SH-SY5Y (cell line): Measurements from ENCODE around the gene CD44.

Source experiments
- GATA2 ChIP-seq: IDR thresholded peaks from 2 replicates; pipeline ENCODE4 v1.6.1; 2011; ENCODE audit warnings: mild to moderate bottlenecking, low read depth, low read length
- GATA3 ChIP-seq: IDR thresholded peaks from 2 replicates; pipeline ENCODE4 v1.6.1; 2011; ENCODE audit warnings: low read depth, mild to moderate bottlenecking, low read length, moderate library complexity

The CD44 gene

GRCh38 chr11:35154952-35155351 lies 16.0 kb downstream of the CD44 start:
- TF ChIP-seq GATA2 (no peak), GATA3 (no peak)

- no peak for TF ChIP-seq GATA3
- no peak for TF ChIP-seq GATA2
These were observed 16.7 kb downstream of the CD44 start for GRCh38 chr11:35155677-35156076.

GRCh38 chr11:35157814-35158700 lies 19.1 kb downstream of the CD44 start:
- TF ChIP-seq GATA2 = no peak
- no peak for TF ChIP-seq GATA3

GRCh38 chr11:35158701-35159510 lies 19.9 kb downstream of the CD44 start:
- TF ChIP-seq GATA3 (no peak), GATA2 (no peak)

GRCh38 chr11:35160246-35160824 lies 21.4 kb downstream of the CD44 start:
- TF ChIP-seq GATA2 = no peak
- no peak for TF ChIP-seq GATA3

DNA sequence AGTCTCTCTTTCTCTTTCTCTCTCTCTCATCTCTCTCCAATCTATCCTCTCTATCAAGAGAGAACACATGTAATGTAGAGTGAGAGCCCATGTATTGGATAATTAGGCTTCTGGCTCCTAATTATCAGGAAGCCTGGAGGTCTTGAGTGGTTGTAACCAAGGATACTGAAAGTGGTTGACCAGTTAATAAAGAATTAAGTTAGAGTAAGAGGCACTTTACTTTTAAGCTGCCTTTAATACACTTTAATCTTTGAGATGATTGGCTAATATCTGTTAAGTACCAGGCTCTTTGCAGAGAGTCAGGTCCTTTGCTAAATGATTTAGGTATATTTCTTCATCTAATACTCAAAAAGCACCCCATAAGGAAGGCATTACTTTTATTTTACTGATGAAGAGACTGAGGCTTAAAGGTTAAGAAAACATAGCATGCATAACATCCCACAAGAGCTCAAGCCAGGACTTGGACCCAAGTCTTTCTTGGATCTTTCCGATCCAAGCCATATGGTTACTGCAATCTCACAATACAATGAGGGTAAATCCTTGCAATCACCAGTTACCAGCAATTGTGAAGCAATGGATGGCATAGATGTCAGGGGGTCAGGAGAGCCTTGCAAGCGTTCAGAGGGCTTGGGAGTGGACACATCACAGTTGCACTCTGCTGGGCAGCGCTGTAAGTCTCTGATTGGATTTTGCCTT lies 22.1 kb downstream of the CD44 start:
- TF ChIP-seq GATA3 (no peak), GATA2 (no peak; the same call in 1 of the 2 replicates)

DNA sequence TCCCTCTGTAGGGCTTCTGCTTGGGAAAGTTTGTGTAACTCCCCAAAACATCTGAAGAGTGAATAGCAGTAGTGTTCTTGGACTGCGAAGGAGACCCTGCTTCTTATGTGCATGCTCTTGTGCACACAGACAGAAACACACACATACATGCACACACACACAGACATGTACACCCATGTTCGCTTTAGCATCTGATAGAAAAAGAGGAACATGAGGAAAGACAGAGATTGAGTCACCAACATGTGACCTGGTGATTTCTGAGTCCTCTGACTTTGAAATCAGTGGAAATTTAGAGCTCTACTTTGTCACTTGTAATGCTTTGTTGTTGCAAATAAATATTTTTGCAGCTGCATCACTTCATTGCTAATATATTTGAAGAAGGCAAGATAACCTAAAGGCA lies 23.8 kb downstream of the CD44 start:
- no peak for TF ChIP-seq GATA2
- TF ChIP-seq GATA3 = no peak

GRCh38 chr11:35163209-35163608 lies 24.2 kb downstream of the CD44 start:
- no peak for TF ChIP-seq GATA3
- TF ChIP-seq GATA2 = no peak

DNA sequence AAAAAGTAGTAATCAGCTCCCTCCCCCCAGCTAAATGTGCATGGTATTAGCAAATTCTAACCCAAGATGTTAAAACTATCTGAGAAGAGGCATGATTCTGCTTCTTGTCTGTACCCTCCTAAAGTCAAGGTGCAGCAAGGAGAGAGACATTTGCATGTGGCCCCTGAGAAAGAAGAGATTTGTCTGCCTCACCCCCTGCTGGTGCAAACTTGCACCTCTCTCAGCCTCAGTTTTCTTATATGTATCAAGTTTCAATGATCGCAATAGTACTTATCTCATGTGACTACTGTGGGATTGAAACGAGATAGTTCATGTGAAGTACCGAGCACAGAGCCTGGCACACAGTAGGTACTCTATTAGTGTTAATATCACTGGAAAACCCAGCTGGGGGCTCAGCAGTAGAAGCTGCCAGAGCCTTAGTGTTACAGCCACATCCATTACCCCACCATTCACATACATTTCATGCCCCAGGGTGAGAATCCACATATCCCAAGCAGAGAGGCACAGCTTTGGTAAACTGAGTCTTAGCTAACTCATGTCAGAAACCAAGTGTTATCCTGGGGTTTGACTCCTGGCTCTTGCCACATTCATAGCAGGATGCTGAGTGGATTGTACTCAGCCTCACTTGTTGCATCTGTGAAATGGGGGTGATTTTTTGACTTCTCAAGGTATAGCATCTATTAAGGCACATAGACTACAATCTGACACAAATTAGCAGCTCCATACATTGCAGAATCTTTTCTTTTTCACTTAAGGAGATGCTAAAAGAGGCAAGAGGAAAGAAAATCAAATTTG lies 24.9 kb downstream of the CD44 start:
- TF ChIP-seq GATA3 (no peak), GATA2 (no peak)

DNA sequence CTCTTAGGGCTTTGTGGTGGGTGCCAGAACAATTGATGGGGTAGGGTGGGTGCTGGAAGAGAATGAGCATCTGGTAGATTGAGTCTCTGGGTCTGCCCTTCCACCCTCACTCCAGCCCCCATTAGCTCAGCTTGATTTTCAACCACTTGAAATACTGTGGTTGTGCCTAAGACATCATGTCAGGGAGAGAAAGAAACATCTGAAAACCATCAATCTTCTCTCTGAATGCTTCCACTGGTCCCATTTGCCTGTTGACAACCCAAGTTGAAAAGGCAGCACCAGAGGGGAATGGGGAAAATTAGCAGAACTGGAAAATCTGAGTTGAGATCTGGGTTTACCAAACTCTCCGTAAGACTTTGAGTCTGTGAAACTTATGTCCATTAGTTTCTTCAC lies 26.1 kb downstream of the CD44 start:
- TF ChIP-seq GATA3 = no peak

DNA sequence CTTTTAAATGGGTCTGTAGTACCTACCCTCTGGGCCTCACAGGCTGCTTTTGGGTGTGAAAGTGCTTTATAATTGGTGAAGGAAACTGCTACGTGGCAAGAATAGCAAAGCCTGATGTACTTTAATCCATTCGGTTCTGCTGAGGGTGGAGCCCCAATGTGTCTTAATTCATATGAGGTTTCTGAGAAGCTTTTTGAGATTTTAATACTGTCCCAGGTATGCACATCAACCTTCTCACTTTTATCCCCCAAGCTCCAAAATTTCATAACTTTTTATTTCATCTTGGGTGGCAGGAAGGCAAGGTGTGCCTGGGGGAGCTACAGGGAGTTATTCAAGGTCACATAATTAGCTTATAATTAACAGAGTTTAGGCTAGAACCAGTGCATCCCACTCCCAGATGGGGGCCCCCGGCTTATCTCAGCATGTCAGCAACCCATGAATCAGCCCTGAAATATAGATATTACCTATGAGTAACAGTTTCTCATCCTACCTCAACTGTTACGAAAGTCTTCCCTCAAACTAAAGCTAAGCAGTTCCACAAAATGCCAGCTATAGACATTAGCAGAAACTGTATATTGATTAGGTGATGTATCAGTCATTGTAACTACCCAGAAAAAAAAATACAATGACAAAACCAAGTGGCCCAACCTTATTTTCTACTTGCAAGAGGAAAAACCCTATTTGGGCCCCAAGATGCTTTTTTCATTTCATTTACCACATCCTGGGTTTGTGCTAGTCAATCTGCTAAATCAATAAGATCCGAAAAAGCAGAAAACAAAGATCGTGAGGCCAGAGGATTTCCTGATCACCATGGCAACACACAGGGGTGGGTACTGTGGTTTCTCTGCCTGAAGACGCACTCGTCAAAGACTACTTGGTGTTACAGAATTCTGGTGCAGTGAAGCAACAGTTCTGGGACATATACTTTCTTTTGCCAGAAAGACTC lies 26.7 kb downstream of the CD44 start:
- TF ChIP-seq GATA3 (no peak), GATA2 (no peak)

- no peak for TF ChIP-seq GATA2
- no peak for TF ChIP-seq GATA3
These were observed 27.7 kb downstream of the CD44 start for GRCh38 chr11:35166369-35167360.
